ENCODE data around the gene ATP5MG.
"Not testable (repeated sequence)": the region's sequence is repeated elsewhere in the genome, so short reads cannot be mapped to it uniquely, and the experiment has no call there.

Gene ATP5MG

GRCh38 chr11:118410055-118410745 lies 8.8 kb downstream of the ATP5MG start:
- no peak for DNase-seq (ENCODE audit: low spot score)

- DNase-seq (ENCODE audit: low spot score): no peak
Observed at GRCh38 chr11:118411530-118411929, 10.1 kb downstream of the ATP5MG start.

- no peak for DNase-seq (ENCODE audit: low spot score)
Observed at GRCh38 chr11:118412921-118413320, 11.5 kb downstream of the ATP5MG start.

GRCh38 chr11:118415062-118415738 lies 13.8 kb downstream of the ATP5MG start:
- DNase-seq (ENCODE audit: low spot score): no peak

GRCh38 chr11:118415739-118416068 lies 14.3 kb downstream of the ATP5MG start:
- peak; percentile 78 for DNase-seq (ENCODE audit: low spot score)

- not testable (repeated sequence) for DNase-seq (ENCODE audit: low spot score)
Observed at GRCh38 chr11:118416900-118417299, 15.5 kb downstream of the ATP5MG start.

- DNase-seq (ENCODE audit: low spot score): no peak
Observed at GRCh38 chr11:118417801-118418200, 16.4 kb downstream of the ATP5MG start.

- no peak for DNase-seq (ENCODE audit: low spot score)
Observed at GRCh38 chr11:118418766-118419165, 17.4 kb downstream of the ATP5MG start.

- DNase-seq (ENCODE audit: low spot score): no peak
Observed at GRCh38 chr11:118427707-118428106, 26.3 kb downstream of the ATP5MG start.

GRCh38 chr11:118430956-118431355 lies 29.6 kb downstream of the ATP5MG start:
- no peak for DNase-seq (ENCODE audit: low spot score)

- no peak for DNase-seq (ENCODE audit: low spot score)
Observed at GRCh38 chr11:118434123-118434552, 32.7 kb downstream of the ATP5MG start.

- DNase-seq (ENCODE audit: low spot score): no peak
Observed at GRCh38 chr11:118434553-118435289, 33.3 kb downstream of the ATP5MG start.

GRCh38 chr11:118435290-118435892 lies 34.0 kb downstream of the ATP5MG start:
- no peak for DNase-seq (ENCODE audit: low spot score)

GRCh38 chr11:118435893-118436624 lies 34.7 kb downstream of the ATP5MG start, which contains the start of gene KMT2A:
Gene KMT2A, plus strand, starts transcription at chr11:118436492. Its CDS starts 21 bp downstream, at chr11:118436513.
- DNase-seq (ENCODE audit: low spot score): peak; percentile 94

GRCh38 chr11:118436639-118437207 lies 35.3 kb downstream of the ATP5MG start:
- no peak for DNase-seq (ENCODE audit: low spot score)

GRCh38 chr11:118437208-118438125 lies 36.1 kb downstream of the ATP5MG start:
- no peak for DNase-seq (ENCODE audit: low spot score)

- DNase-seq (ENCODE audit: low spot score): no peak
Observed at GRCh38 chr11:118438314-118438931, 37.0 kb downstream of the ATP5MG start.

- no peak for DNase-seq (ENCODE audit: low spot score)
Observed at GRCh38 chr11:118439646-118440045, 38.2 kb downstream of the ATP5MG start.

- DNase-seq (ENCODE audit: low spot score): no peak
Observed at GRCh38 chr11:118441770-118442275, 40.4 kb downstream of the ATP5MG start.

- DNase-seq (ENCODE audit: low spot score): no peak
Observed at GRCh38 chr11:118442301-118442700, 40.9 kb downstream of the ATP5MG start.
